Neural cell (in vitro differentiated cells): ENCODE data around the gene PIK3R6.

Experiments used
- EP300 ChIP-seq: fragments of 450-650 bp; conservative IDR thresholded peaks from 2 replicates; pipeline ENCODE4 v1.6.1; 2014; ENCODE audit warnings: antibody characterized with exemption, mild to moderate bottlenecking, moderate library complexity; ENCODE audit not compliant: poor library complexity, severe bottlenecking
- EZH2 ChIP-seq: fragments of 200-600, 300-800 bp; shearing (Covaris generic), sonication (generic); IDR thresholded peaks from 2 replicates; pipeline ENCODE4 v1.6.1; 2014; ENCODE audit warnings: antibody characterized with exemption, low read length, borderline replicate concordance, mild to moderate bottlenecking; ENCODE audit not compliant: insufficient read depth, poor library complexity, severe bottlenecking
- POLR2AphosphoS5 ChIP-seq: IDR thresholded peaks from 2 replicates; pipeline ENCODE4 v1.6.1; 2012
- RAD21 ChIP-seq: fragments of 450-650 bp; conservative IDR thresholded peaks from 2 replicates; pipeline ENCODE4 v1.6.1; 2014; ENCODE audit warnings: antibody characterized with exemption, mild to moderate bottlenecking, moderate library complexity
- SMC3 ChIP-seq: fragments of 450-650 bp; conservative IDR thresholded peaks from 2 replicates; pipeline ENCODE4 v1.6.1; 2014; ENCODE audit warnings: antibody characterized with exemption, mild to moderate bottlenecking, moderate library complexity; ENCODE audit not compliant: poor library complexity
- TAF1 ChIP-seq: IDR thresholded peaks from 2 replicates; pipeline ENCODE4 v1.6.1; 2012; ENCODE audit warnings: low read depth
- TF ChIP-seq, protein P1 (sequence below): fragments of 450-650 bp; IDR thresholded peaks from 2 replicates; pipeline ENCODE4 v1.5.1; 2014; ENCODE audit warnings: antibody characterized with exemption, mild to moderate bottlenecking, moderate library complexity; ENCODE audit not compliant: poor library complexity, severe bottlenecking
- TF ChIP-seq, protein P2 (sequence below): IDR thresholded peaks from 2 replicates; pipeline ENCODE4 v1.6.1; 2012; ENCODE audit warnings: borderline replicate concordance

DNA sequence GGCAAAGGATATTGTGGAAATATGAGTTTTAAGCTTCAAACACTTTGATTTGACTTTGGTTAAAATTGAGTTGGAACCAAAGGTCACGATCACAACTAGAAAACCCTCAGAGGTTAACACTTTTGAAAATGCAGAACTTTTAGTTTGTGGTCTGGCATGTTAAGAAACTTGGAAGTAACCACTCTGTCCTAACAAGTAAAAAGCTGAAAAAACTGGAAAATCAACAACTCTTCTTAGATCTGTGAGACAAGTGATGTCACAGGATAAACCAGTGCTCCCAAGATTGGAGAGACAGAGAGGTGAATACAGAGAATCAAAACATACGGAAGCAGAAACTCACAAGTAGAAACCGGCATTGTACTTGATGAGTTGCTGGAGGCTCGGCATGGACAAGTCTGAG lies 85.7 kb downstream of the PIK3R6 start:
- TF ChIP-seq POLR2AphosphoS5 (no peak), RAD21 (no peak), EP300 (no peak), EZH2 (no peak), SMC3 (no peak), TAF1 (no peak)
- TF ChIP-seq, protein P1, sequence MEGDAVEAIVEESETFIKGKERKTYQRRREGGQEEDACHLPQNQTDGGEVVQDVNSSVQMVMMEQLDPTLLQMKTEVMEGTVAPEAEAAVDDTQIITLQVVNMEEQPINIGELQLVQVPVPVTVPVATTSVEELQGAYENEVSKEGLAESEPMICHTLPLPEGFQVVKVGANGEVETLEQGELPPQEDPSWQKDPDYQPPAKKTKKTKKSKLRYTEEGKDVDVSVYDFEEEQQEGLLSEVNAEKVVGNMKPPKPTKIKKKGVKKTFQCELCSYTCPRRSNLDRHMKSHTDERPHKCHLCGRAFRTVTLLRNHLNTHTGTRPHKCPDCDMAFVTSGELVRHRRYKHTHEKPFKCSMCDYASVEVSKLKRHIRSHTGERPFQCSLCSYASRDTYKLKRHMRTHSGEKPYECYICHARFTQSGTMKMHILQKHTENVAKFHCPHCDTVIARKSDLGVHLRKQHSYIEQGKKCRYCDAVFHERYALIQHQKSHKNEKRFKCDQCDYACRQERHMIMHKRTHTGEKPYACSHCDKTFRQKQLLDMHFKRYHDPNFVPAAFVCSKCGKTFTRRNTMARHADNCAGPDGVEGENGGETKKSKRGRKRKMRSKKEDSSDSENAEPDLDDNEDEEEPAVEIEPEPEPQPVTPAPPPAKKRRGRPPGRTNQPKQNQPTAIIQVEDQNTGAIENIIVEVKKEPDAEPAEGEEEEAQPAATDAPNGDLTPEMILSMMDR: no peak
- TF ChIP-seq, protein P2, sequence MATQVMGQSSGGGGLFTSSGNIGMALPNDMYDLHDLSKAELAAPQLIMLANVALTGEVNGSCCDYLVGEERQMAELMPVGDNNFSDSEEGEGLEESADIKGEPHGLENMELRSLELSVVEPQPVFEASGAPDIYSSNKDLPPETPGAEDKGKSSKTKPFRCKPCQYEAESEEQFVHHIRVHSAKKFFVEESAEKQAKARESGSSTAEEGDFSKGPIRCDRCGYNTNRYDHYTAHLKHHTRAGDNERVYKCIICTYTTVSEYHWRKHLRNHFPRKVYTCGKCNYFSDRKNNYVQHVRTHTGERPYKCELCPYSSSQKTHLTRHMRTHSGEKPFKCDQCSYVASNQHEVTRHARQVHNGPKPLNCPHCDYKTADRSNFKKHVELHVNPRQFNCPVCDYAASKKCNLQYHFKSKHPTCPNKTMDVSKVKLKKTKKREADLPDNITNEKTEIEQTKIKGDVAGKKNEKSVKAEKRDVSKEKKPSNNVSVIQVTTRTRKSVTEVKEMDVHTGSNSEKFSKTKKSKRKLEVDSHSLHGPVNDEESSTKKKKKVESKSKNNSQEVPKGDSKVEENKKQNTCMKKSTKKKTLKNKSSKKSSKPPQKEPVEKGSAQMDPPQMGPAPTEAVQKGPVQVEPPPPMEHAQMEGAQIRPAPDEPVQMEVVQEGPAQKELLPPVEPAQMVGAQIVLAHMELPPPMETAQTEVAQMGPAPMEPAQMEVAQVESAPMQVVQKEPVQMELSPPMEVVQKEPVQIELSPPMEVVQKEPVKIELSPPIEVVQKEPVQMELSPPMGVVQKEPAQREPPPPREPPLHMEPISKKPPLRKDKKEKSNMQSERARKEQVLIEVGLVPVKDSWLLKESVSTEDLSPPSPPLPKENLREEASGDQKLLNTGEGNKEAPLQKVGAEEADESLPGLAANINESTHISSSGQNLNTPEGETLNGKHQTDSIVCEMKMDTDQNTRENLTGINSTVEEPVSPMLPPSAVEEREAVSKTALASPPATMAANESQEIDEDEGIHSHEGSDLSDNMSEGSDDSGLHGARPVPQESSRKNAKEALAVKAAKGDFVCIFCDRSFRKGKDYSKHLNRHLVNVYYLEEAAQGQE: no peak
